ENCODE measurements around the gene ATXN7L1. TPM values are rescaled to one million over a fixed set of nuclear protein-coding genes. Genes with fewer than 3 reads are reported as not detected.
A peak's percentile ranks its signal among the peaks of the same experiment; 100 is the strongest.

ATXN7L1 gene
- total RNA-seq, 4 donors from 2014 or later: 8.0 to 14.1 (median 10.6) TPM

DNA sequence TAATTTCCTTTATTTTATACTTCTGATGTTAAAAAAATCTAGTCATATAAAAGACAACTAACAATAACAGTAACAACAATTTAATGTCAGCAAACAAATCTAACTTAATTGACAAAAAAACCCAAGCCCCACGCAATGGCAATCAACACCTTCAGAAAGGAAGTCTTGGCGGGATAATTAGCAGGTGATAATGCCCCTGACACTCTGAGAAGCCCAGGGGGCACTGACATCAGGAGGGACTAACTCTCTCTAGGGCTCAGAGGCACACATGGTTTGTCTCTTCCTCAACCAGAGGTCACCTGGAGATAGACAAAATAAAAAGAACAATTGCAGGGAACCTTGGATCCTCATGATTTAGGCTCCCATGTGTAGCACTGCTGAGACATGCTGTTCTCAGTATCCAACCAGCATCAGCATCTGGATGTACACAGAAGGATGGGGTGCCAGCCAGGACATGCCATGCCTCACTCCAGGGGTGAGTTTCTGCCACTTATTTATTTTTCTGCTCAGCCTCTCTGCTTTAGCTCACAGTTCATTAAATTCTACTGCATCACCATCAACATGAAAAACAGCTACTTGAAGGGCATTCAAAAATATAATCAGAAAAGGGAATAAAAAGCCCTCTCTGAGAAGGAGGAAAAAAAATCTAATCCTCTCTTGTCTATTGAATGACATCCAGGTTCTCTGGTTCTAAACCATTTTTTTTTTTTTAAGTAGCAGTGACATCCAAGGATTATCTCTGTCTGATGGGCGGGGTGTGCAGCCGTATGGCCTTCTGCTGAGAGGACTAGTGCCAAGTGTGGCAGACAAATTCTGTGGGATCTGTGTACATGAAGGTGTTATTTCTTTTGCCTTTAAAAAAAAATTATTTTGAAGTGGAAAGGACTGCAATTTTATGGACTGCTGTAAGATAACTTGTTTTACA is 96.3 kb downstream of the ATXN7L1 start:
- H3K36me3 ChIP-seq: peaks cover 0 to 12% (median 3%) of the 10 kb centered on the region in 3 donors
- no peaks in the 10 kb centered on the region for H3K9me3 ChIP-seq
- TF ChIP-seq, protein P1, sequence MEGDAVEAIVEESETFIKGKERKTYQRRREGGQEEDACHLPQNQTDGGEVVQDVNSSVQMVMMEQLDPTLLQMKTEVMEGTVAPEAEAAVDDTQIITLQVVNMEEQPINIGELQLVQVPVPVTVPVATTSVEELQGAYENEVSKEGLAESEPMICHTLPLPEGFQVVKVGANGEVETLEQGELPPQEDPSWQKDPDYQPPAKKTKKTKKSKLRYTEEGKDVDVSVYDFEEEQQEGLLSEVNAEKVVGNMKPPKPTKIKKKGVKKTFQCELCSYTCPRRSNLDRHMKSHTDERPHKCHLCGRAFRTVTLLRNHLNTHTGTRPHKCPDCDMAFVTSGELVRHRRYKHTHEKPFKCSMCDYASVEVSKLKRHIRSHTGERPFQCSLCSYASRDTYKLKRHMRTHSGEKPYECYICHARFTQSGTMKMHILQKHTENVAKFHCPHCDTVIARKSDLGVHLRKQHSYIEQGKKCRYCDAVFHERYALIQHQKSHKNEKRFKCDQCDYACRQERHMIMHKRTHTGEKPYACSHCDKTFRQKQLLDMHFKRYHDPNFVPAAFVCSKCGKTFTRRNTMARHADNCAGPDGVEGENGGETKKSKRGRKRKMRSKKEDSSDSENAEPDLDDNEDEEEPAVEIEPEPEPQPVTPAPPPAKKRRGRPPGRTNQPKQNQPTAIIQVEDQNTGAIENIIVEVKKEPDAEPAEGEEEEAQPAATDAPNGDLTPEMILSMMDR (IDR thresholded peaks at IDR 0.05): no peak
- no peak for TF ChIP-seq POLR2A (IDR thresholded peaks at IDR 0.05)
- peak overlapping the region in 1 of 4 donors; percentile 10 for H3K27ac ChIP-seq
- WGBS, 2 donors: 65 to 76% methylated on average over 4 of the region's 4 CpGs
- H3K4me1 ChIP-seq: peaks cover 0 to 43% (median 4%) of the 10 kb centered on the region in 3 donors
- H3K4me3 ChIP-seq: no peak overlapping the region
- intact Hi-C loops (cut with DNase I): no loop called here
- no peak for DNase-seq
- H3K27me3 ChIP-seq: no peaks in the 10 kb centered on the region

DNA sequence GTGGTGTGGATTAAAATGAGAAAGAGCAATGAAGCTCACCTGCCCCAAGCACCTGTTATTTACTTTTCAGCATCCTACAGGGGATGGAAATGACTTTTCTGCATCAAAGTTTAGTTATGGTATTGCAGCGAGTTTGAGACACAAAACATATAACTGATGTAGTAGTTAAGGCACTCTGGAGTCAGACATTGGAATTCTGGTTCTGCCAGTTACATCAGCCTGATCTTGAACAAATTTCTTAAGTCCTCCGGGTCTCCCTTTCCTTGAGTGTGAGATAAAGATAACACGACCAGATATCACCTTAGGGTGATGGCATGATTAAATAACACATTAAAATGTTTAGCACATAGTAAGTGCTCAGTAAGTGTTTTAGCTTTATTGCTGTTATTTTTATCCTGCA is 97.4 kb downstream of the ATXN7L1 start:
- no peaks in the 10 kb centered on the region for H3K27me3 ChIP-seq
- DNase-seq: no peak
- TF ChIP-seq POLR2A (IDR thresholded peaks at IDR 0.05): no peak
- TF ChIP-seq, protein P1 (IDR thresholded peaks at IDR 0.05): no peak
- H3K9me3 ChIP-seq: no peaks in the 10 kb centered on the region
- no peak overlapping the region for H3K27ac ChIP-seq
- intact Hi-C loops (cut with DNase I): no loop called here
- 73 to 95% methylated on average over 3 of the region's 3 CpGs for WGBS, 2 donors
- H3K36me3 ChIP-seq: peaks cover 0 to 8% (median 0%) of the 10 kb centered on the region in 3 donors
- H3K4me3 ChIP-seq: no peak overlapping the region
- H3K4me1 ChIP-seq: peaks cover 0 to 44% (median 4%) of the 10 kb centered on the region in 3 donors

DNA sequence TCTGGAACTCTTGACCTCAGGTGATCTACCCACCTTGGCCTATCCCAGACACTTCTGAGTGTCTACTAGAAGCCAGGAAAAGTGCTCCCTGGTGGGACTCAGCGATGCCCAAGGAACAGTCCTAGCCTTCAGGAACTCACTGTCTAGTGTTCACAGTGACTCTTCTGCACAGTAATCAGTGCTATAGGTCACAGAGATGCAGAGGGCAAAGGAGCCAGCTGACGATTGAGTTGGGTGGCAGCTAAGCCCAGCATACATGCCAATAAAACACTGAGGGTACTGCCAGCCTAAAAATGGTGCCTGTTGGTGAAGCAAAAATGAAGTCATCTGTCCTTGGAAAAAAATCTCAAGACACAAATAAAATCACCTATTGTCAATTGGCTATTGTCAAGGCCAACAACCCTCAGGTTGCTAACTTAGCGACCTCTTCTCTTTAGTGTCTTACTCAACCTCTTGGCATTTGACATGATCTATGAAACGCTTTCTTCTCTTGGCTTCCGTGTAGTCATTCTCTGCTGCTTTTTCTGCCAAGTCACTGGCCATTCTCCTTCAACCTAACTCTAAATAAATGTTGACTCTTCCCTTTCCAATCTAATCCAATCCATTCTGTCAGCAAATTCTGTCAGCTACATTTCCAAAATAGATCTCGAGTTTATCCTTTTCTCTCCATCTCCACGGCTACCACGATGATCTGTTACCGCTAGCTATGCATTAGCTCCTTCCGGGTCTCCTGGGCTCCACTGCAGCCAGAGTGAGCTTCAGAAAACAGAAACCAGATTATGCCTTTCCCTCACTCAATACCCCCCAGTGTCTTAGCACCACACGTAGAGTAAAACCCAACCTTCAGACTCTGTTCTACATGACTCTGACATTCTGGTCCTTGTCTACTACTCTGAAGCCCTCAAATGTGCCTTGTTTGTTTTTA is 99.2 kb downstream of the ATXN7L1 start:
- intact Hi-C loops (cut with DNase I): no loop called here
- no peaks in the 10 kb centered on the region for H3K36me3 ChIP-seq
- DNase-seq: no peak
- H3K4me3 ChIP-seq: no peak overlapping the region
- H3K27me3 ChIP-seq: no peaks in the 10 kb centered on the region
- no peaks in the 10 kb centered on the region for H3K9me3 ChIP-seq
- 59 to 72% methylated on average over 10 to 11 of the region's 11 CpGs for WGBS, 2 donors
- no peak for TF ChIP-seq POLR2A (IDR thresholded peaks at IDR 0.05)
- TF ChIP-seq, protein P1 (IDR thresholded peaks at IDR 0.05): no peak
- no peak overlapping the region for H3K27ac ChIP-seq
- H3K4me1 ChIP-seq: peaks cover 0 to 36% (median 4%) of the 10 kb centered on the region in 3 donors

DNA sequence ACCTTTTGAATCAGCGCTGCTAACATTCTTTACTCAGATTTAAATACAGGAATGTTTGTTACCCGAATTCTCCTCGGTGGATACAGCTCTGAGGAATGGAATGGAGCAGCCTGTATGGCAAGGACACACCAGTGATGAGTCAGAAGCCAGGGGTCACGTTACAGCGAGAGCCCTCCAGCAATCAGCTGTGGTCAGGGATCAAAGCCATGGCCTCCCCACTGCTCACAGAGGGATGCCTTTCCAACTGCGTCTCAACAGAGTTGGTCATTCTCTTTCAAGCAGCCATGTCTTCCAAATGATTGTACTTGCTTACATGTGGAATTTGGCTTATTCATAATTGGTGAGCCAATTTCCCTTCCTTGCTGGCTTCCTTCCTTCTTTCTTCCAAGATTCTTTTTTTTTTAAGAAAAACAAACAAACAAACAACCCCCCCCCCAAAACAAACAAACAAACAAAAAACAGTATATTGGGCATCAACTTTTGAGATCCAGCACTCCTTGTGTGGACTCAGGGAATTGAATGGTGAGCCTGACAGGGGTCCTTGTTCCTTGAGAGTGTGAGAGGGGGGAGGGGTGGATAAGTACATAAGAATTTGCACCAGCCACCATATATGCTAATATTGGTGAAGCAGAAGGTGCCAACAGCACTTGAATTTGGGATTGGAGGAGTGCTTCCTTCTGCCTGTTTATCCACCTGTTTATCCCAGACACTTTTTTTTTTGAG is 100.2 kb downstream of the ATXN7L1 start:
- Histone ChIP-seq H3K27me3 (no peaks in the 10 kb centered on the region), H3K36me3 (peaks cover 0 to 5% (median 0%) of the 10 kb centered on the region in 3 donors), H3K4me3 (no peak overlapping the region), H3K27ac (peak overlapping the region in 2 of 4 donors; percentile 18 to 50), H3K4me1 (peaks cover 0 to 36% (median 4%) of the 10 kb centered on the region in 3 donors), H3K9me3 (no peaks in the 10 kb centered on the region)
- TF ChIP-seq POLR2A (IDR thresholded peaks at IDR 0.05): no peak
- TF ChIP-seq, protein P1 (IDR thresholded peaks at IDR 0.05): no peak
- intact Hi-C loops (cut with DNase I): no loop called here
- WGBS, 2 donors: 56 to 61% methylated on average over 4 to 6 of the region's 6 CpGs
- no peak for DNase-seq

All from esophagus squamous epithelium (tissue), 5 donors.